PC-3 (cell line): ENCODE data around the gene NAA11. TPM values are rescaled to one million over a fixed set of nuclear protein-coding genes. Genes with fewer than 3 reads are reported as not detected.

Experiments used
- ATAC-seq: fragments of 200-7000 bp; cut with Tn5 transposase; 2 replicates; pipeline ENCODE4 v1.9.1; 2020; ENCODE audit warnings: mild to moderate bottlenecking, moderate library complexity
- BruUV-seq: library from RNA; stranded (reverse); fragments of 400-500 nt; replicated peaks from 2 replicates; lab custom pipeline; 2021; lab: Mats Ljungman, UMichigan
- CTCF ChIA-PET: fragments of 300-600 bp; sonication (Branson Sonifier 250); formaldehyde crosslinking; loops from one replicate; lab custom pipeline; 2022; ENCODE audit warnings: antibody characterized with exemption; lab: Charles Lee
- POLR2A ChIA-PET: fragments of 300-600 bp; sonication (Branson Sonifier 250); formaldehyde crosslinking; loops from one replicate; lab custom pipeline; 2022; ENCODE audit warnings: antibody characterized with exemption; ENCODE audit not compliant: unreplicated experiment; lab: Charles Lee
- DNase-seq: peaks from one replicate; pipeline ENCODE4 v3.0.0-alpha.2; 2015
- H2AFZ ChIP-seq: fragments of 300-600 bp; sonication (generic); 2 replicates; pipeline ENCODE4 v1.6.0; 2016; ENCODE audit warnings: antibody characterized with exemption, low read length
- H3F3A ChIP-seq: fragments of 300-600 bp; sonication (generic); one replicate; pipeline ENCODE4 v1.6.0; 2017; ENCODE audit warnings: antibody characterized with exemption, low read length, control low read depth, mild to moderate bottlenecking; ENCODE audit not compliant: unreplicated experiment
- H3K27ac ChIP-seq: fragments of 300-600 bp; sonication (generic); 2 replicates; pipeline ENCODE4 v1.5.1; 2016; ENCODE audit warnings: mild to moderate bottlenecking, low read length
- H3K27me3 ChIP-seq: fragments of 300-600 bp; sonication (generic); 2 replicates; pipeline ENCODE4 v1.6.1; 2016; ENCODE audit warnings: low read length, mixed read lengths
- H3K36me3 ChIP-seq: fragments of 300-600 bp; sonication (generic); 2 replicates; pipeline ENCODE4 v1.6.1; 2016; ENCODE audit warnings: low read depth, mixed run types, low read length, mixed read lengths
- H3K4me1 ChIP-seq: fragments of 300-600 bp; sonication (generic); 2 replicates; pipeline ENCODE4 v1.5.1; 2016; ENCODE audit warnings: low read length; ENCODE audit not compliant: insufficient read depth
- H3K4me2 ChIP-seq: fragments of 300-600 bp; sonication (generic); 2 replicates; pipeline ENCODE4 v1.6.0; 2016; ENCODE audit warnings: low read length
- H3K4me3 ChIP-seq: fragments of 300-600 bp; sonication (generic); 2 replicates; pipeline ENCODE4 v1.5.1; 2016; ENCODE audit warnings: mild to moderate bottlenecking, low read length, mixed read lengths
- H3K79me2 ChIP-seq: fragments of 300-600 bp; sonication (generic); 2 replicates; pipeline ENCODE4 v1.6.1; 2017; ENCODE audit warnings: low read length, mixed read lengths
- H3K9ac ChIP-seq: fragments of 300-600 bp; sonication (generic); 2 replicates; pipeline ENCODE4 v1.6.0; 2016; ENCODE audit warnings: mild to moderate bottlenecking, low read length
- H3K9me2 ChIP-seq: fragments of 300-600 bp; sonication (generic); replicated peaks from 2 replicates; pipeline ENCODE4 v1.6.1; 2016; ENCODE audit warnings: mixed run types, low read length, mixed read lengths
- H3K9me3 ChIP-seq: fragments of 300-600 bp; sonication (generic); 2 replicates; pipeline ENCODE4 v1.6.1; 2016; ENCODE audit warnings: low read length, mixed read lengths
- H4K20me1 ChIP-seq: fragments of 300-600 bp; sonication (generic); 2 replicates; pipeline ENCODE4 v1.6.1; 2016; ENCODE audit warnings: low read length, mixed read lengths
- CTCF ChIP-seq: fragments of 300-600 bp; sonication (generic); conservative IDR thresholded peaks from 2 replicates; pipeline ENCODE4 v1.5.1; 2017; ENCODE audit warnings: antibody characterized with exemption, low read depth, mild to moderate bottlenecking, low read length
- EZH2 ChIP-seq: fragments of 300-600 bp; sonication (generic); IDR thresholded peaks from one replicate; pipeline ENCODE4 v1.6.1; 2017; ENCODE audit warnings: antibody characterized with exemption, mild to moderate bottlenecking, low read length; ENCODE audit not compliant: unreplicated experiment
- EZH2phosphoT487 ChIP-seq: fragments of 300-600 bp; sonication (generic); IDR thresholded peaks from 2 replicates; pipeline ENCODE4 v1.6.1; 2018; ENCODE audit warnings: mild to moderate bottlenecking, antibody characterized with exemption, low read length, borderline replicate concordance
- intact Hi-C: fragments of 100-400 bp; cut with micrococcal nuclease; formaldehyde crosslinking; loops from 2 replicates; pipeline ENCODE4 v1.9.0; 2023
- total RNA-seq: library from RNA; depleted of rRNA; stranded (reverse); fragments of >200 nt; gene quantifications from 2 replicates; pipeline ENCODE4 v1.2.3, GENCODE V29; 2014

Gene NAA11
- total RNA-seq, 1 experiment from 2014 or later, result not detected

- ChIA-PET POLR2A (no interaction called here), CTCF (no interaction called here)
- Histone ChIP-seq H3F3A (no peaks in the 10 kb centered on the region), H3K9me2 (no peaks in the 10 kb centered on the region), H3K27me3 (peaks cover 12% of the 10 kb centered on the region; the same call in 1 of the 2 replicates), H3K9ac (no peak overlapping the region), H3K36me3 (no peaks in the 10 kb centered on the region), H3K27ac (no peak overlapping the region), H3K4me3 (no peak overlapping the region), H2AFZ (no peak overlapping the region), H3K79me2 (no peaks in the 10 kb centered on the region), H3K9me3 (no peaks in the 10 kb centered on the region), H3K4me1 (no peaks in the 10 kb centered on the region), H4K20me1 (no peaks in the 10 kb centered on the region), H3K4me2 (no peak overlapping the region)
- DNase-seq, result no peak
- intact Hi-C loops, result no loop called here
- no peak for ATAC-seq
- no TSS peak for BruUV-seq
- TF ChIP-seq EZH2, result no peak
- no peak for TF ChIP-seq CTCF
- no peak for TF ChIP-seq EZH2phosphoT487
Measured at GRCh38 chr4:79298027-79298426, 27.8 kb downstream of the NAA11 start.

- intact Hi-C loops, result no loop called here
- POLR2A ChIA-PET, result no interaction called here
- no peaks in the 10 kb centered on the region for H3K79me2 ChIP-seq
- no peaks in the 10 kb centered on the region for H3K36me3 ChIP-seq
- BruUV-seq, result no TSS peak
- CTCF ChIA-PET, result no interaction called here
- no peak overlapping the region for H3K27ac ChIP-seq
- no peaks in the 10 kb centered on the region for H3K9me3 ChIP-seq
- H4K20me1 ChIP-seq, result no peaks in the 10 kb centered on the region
- H3K9ac ChIP-seq, result no peak overlapping the region
- no peaks in the 10 kb centered on the region for H3K4me1 ChIP-seq
- peaks cover 12% of the 10 kb centered on the region; the same call in 1 of the 2 replicates for H3K27me3 ChIP-seq
- H3F3A ChIP-seq, result no peaks in the 10 kb centered on the region
- H3K4me3 ChIP-seq, result no peak overlapping the region
- DNase-seq (no peak), ATAC-seq (no peak)
- no peaks in the 10 kb centered on the region for H3K9me2 ChIP-seq
- no peak overlapping the region for H2AFZ ChIP-seq
- TF ChIP-seq EZH2, result no peak
- no peak for TF ChIP-seq EZH2phosphoT487
- no peak for TF ChIP-seq CTCF
- H3K4me2 ChIP-seq, result no peak overlapping the region
Measured at GRCh38 chr4:79297479-79297878, 28.4 kb downstream of the NAA11 start.

GRCh38 chr4:79296768-79297428 lies 29.0 kb downstream of the NAA11 start:
- no peak overlapping the region for H3K4me3 ChIP-seq
- no peaks in the 10 kb centered on the region for H3K9me2 ChIP-seq
- H3K9ac ChIP-seq, result no peak overlapping the region
- CTCF ChIA-PET, result no interaction called here
- no peak overlapping the region for H3K27ac ChIP-seq
- no peaks in the 10 kb centered on the region for H3K36me3 ChIP-seq
- H3K4me2 ChIP-seq, result no peak overlapping the region
- intact Hi-C loops, result no loop called here
- H3K9me3 ChIP-seq, result no peaks in the 10 kb centered on the region
- no peak for DNase-seq
- no peaks in the 10 kb centered on the region for H3K79me2 ChIP-seq
- H3K27me3 ChIP-seq, result peaks cover 12% of the 10 kb centered on the region; the same call in 1 of the 2 replicates
- H3F3A ChIP-seq, result no peaks in the 10 kb centered on the region
- no peak for TF ChIP-seq CTCF
- TF ChIP-seq EZH2phosphoT487, result no peak
- TF ChIP-seq EZH2, result no peak
- POLR2A ChIA-PET, result no interaction called here
- ATAC-seq, result no peak
- no peaks in the 10 kb centered on the region for H4K20me1 ChIP-seq
- BruUV-seq, result no TSS peak
- no peaks in the 10 kb centered on the region for H3K4me1 ChIP-seq
- no peak overlapping the region for H2AFZ ChIP-seq
